Measurements from ENCODE around the gene ETFBKMT.

- TF ChIP-seq GATA2 (IDR thresholded peaks at IDR 0.05; ENCODE audit: low read depth, low read length) (no peak), GATA3 (IDR thresholded peaks at IDR 0.05; ENCODE audit: low read depth, low read length) (no peak)
Measured at GRCh38 chr12:31710021-31710818, 50.7 kb downstream of the ETFBKMT start.

Data from SH-SY5Y (cell line).